Osteocyte (in vitro differentiated cells): Measurements from ENCODE around the gene PACSIN2. TPM values are rescaled to one million over a fixed set of nuclear protein-coding genes. Genes with fewer than 3 reads are reported as not detected.

Source experiments
- DNase-seq: peaks from one replicate; pipeline ENCODE4 v3.0.0; 2021; ENCODE audit warnings: mixed read lengths; ENCODE audit not compliant: unreplicated experiment; ENCODE audit errors: extremely low spot score
- H3K27ac Mint-ChIP-seq: one replicate; pipeline ENCODE4 v1.8.0; 2021; ENCODE audit warnings: mild to moderate bottlenecking, mixed read lengths; ENCODE audit not compliant: unreplicated experiment
- H3K27me3 Mint-ChIP-seq: one replicate; pipeline ENCODE4 v1.8.0; 2021; ENCODE audit warnings: mixed read lengths; ENCODE audit not compliant: unreplicated experiment
- H3K36me3 Mint-ChIP-seq: one replicate; pipeline ENCODE4 v1.8.0; 2021; ENCODE audit warnings: mixed read lengths; ENCODE audit not compliant: unreplicated experiment
- H3K4me1 Mint-ChIP-seq: one replicate; pipeline ENCODE4 v1.8.0; 2021; ENCODE audit warnings: mixed read lengths; ENCODE audit not compliant: unreplicated experiment
- H3K4me3 Mint-ChIP-seq: one replicate; pipeline ENCODE4 v1.8.0; 2021; ENCODE audit warnings: mild to moderate bottlenecking, moderate library complexity, mixed read lengths; ENCODE audit not compliant: unreplicated experiment
- H3K9me3 Mint-ChIP-seq: one replicate; pipeline ENCODE4 v1.8.0; 2021; ENCODE audit warnings: mixed read lengths; ENCODE audit not compliant: unreplicated experiment
- CTCF ChIP-seq: fragments of 200-600 bp; sonication (generic); IDR thresholded peaks from 2 replicates; pipeline ENCODE4 v1.5.0; 2021; ENCODE audit warnings: antibody characterized with exemption, mild to moderate bottlenecking, moderate library complexity
- total RNA-seq: library from RNA; stranded (reverse); gene quantifications from 2 replicates; pipeline ENCODE4 v1.2.1, GENCODE V29; 2021

PACSIN2 gene
- total RNA-seq, 1 donor from 2014 or later = 51.7 TPM

- Mint-ChIP-seq H3K27me3 (no peaks in the 10 kb centered on the region), H3K4me1 (no peaks in the 10 kb centered on the region), H3K9me3 (no peaks in the 10 kb centered on the region), H3K36me3 (peaks cover 18% of the 10 kb centered on the region), H3K27ac (no peak overlapping the region), H3K4me3 (no peak overlapping the region)
- no peak for DNase-seq
- no peak for TF ChIP-seq CTCF
Measured at GRCh38 chr22:42883121-42883520, 131.8 kb downstream of the PACSIN2 start.

- H3K36me3 Mint-ChIP-seq = peaks cover 16% of the 10 kb centered on the region
- H3K27ac Mint-ChIP-seq = no peak overlapping the region
Measured at GRCh38 chr22:42881982-42882656, 132.8 kb downstream of the PACSIN2 start.

GRCh38 chr22:42881298-42881697, 133.7 kb downstream of the PACSIN2 start:
- TF ChIP-seq CTCF = no peak
- Mint-ChIP-seq H3K36me3 (peaks cover 21% of the 10 kb centered on the region), H3K27ac (no peak overlapping the region), H3K27me3 (no peaks in the 10 kb centered on the region), H3K9me3 (no peaks in the 10 kb centered on the region), H3K4me1 (no peaks in the 10 kb centered on the region), H3K4me3 (no peak overlapping the region)
- DNase-seq = no peak

More at GRCh38 chr22:42881982-42882656, 132.8 kb downstream of the PACSIN2 start:
- no peak overlapping the region for H3K4me3 Mint-ChIP-seq
- H3K9me3 Mint-ChIP-seq = no peaks in the 10 kb centered on the region
- no peaks in the 10 kb centered on the region for H3K4me1 Mint-ChIP-seq
- H3K27me3 Mint-ChIP-seq = no peaks in the 10 kb centered on the region
- no peak for DNase-seq
- no peak for TF ChIP-seq CTCF

GRCh38 chr22:42880815-42881214, 134.1 kb downstream of the PACSIN2 start:
- no peak for TF ChIP-seq CTCF
- H3K27ac Mint-ChIP-seq = no peak overlapping the region
- no peaks in the 10 kb centered on the region for H3K9me3 Mint-ChIP-seq
- no peaks in the 10 kb centered on the region for H3K27me3 Mint-ChIP-seq
- no peak overlapping the region for H3K4me3 Mint-ChIP-seq
- no peak for DNase-seq
- peaks cover 25% of the 10 kb centered on the region for H3K36me3 Mint-ChIP-seq
- H3K4me1 Mint-ChIP-seq = no peaks in the 10 kb centered on the region

- no peak for DNase-seq
- Mint-ChIP-seq H3K4me3 (no peak overlapping the region), H3K36me3 (peaks cover 25% of the 10 kb centered on the region), H3K9me3 (no peaks in the 10 kb centered on the region), H3K27me3 (no peaks in the 10 kb centered on the region), H3K27ac (no peak overlapping the region), H3K4me1 (no peaks in the 10 kb centered on the region)
- no peak for TF ChIP-seq CTCF
Measured at GRCh38 chr22:42879371-42880021, 135.5 kb downstream of the PACSIN2 start.
